Activated CD8-positive, alpha-beta memory T cell treated with anti-CD3 and anti-CD28 coated beads, Interleukin-2, amount 50 U/mL, for 1 hour (primary cell): ENCODE measurements around the gene NTRK1.

ENCODE experiments used
- DNase-seq: peaks from one replicate; pipeline ENCODE4 v3.0.0-alpha.2; 2020; ENCODE audit errors: extremely low read depth

The NTRK1 gene

GRCh38 chr1:156881101-156881500, 20.4 kb downstream of the NTRK1 start:
- no peak for DNase-seq

GRCh38 chr1:156881663-156882062, 21.0 kb downstream of the NTRK1 start:
- no peak for DNase-seq

- DNase-seq, result no peak
Observed at GRCh38 chr1:156882543-156882942, 21.9 kb downstream of the NTRK1 start.

- no peak for DNase-seq
Observed at GRCh38 chr1:156883919-156884318, 23.3 kb downstream of the NTRK1 start.

GRCh38 chr1:156884560-156885184, 24.0 kb downstream of the NTRK1 start:
- no peak for DNase-seq

GRCh38 chr1:156885314-156885713, 24.6 kb downstream of the NTRK1 start:
- DNase-seq, result no peak

- no peak for DNase-seq
Observed at GRCh38 chr1:156885880-156886355, 25.3 kb downstream of the NTRK1 start.

GRCh38 chr1:156886583-156887281, 26.1 kb downstream of the NTRK1 start:
- no peak for DNase-seq

GRCh38 chr1:156887317-156887716, 26.7 kb downstream of the NTRK1 start:
- DNase-seq, result no peak

GRCh38 chr1:156887734-156888133, 27.1 kb downstream of the NTRK1 start:
- no peak for DNase-seq

- DNase-seq, result no peak
Observed at GRCh38 chr1:156889802-156890580, 29.3 kb downstream of the NTRK1 start.

- DNase-seq, result peak; percentile 51
Observed at GRCh38 chr1:156892190-156893047, 31.8 kb downstream of the NTRK1 start.

GRCh38 chr1:156893048-156893953, 32.6 kb downstream of the NTRK1 start, which contains the start of gene PEAR1:
PEAR1 (plus strand) TSS chr1:156893718; CDS start chr1:156903927, 10,209 bp downstream.
- no peak for DNase-seq

GRCh38 chr1:156894001-156894400, 33.3 kb downstream of the NTRK1 start:
- DNase-seq, result no peak

GRCh38 chr1:156894711-156895454, 34.2 kb downstream of the NTRK1 start:
- DNase-seq, result no peak

- no peak for DNase-seq
Observed at GRCh38 chr1:156895455-156895812, 34.8 kb downstream of the NTRK1 start.

- DNase-seq, result no peak
Observed at GRCh38 chr1:156895927-156896326, 35.3 kb downstream of the NTRK1 start.

GRCh38 chr1:156896490-156897033, 35.9 kb downstream of the NTRK1 start:
- DNase-seq, result no peak

- no peak for DNase-seq
Observed at GRCh38 chr1:156897078-156897825, 36.6 kb downstream of the NTRK1 start.
